SW 1271 (cell line): ENCODE data around the gene ELOVL5.
"Not testable (repeated sequence)": the region's sequence is repeated elsewhere in the genome, so short reads cannot be mapped to it uniquely, and the experiment has no call there.

Experiments used
- DNase-seq, 2 experiments: peaks; one replicate each; lab custom pipeline; 2025; lab: John Stamatoyannopoulos, UW

ELOVL5 gene

GRCh38 chr6:53328375-53328774 is 20.4 kb downstream of the ELOVL5 start:
- DNase-seq: no peak

- DNase-seq: peak in 1 of 2 experiments; percentile 76
Measured at GRCh38 chr6:53327017-53327395, 21.7 kb downstream of the ELOVL5 start.

GRCh38 chr6:53326372-53327016 is 22.3 kb downstream of the ELOVL5 start:
- peak; percentile 65 to 89 for DNase-seq

- no peak for DNase-seq
Measured at GRCh38 chr6:53325785-53326184, 23.0 kb downstream of the ELOVL5 start.

GRCh38 chr6:53322188-53323029 is 26.3 kb downstream of the ELOVL5 start:
- DNase-seq: no peak

GRCh38 chr6:53321701-53322100 is 27.0 kb downstream of the ELOVL5 start:
- no peak for DNase-seq

- no peak for DNase-seq
Measured at GRCh38 chr6:53320964-53321363, 27.8 kb downstream of the ELOVL5 start.

GRCh38 chr6:53318429-53318828 is 30.3 kb downstream of the ELOVL5 start:
- DNase-seq: no peak

- no peak for DNase-seq
Measured at GRCh38 chr6:53317861-53318260, 30.9 kb downstream of the ELOVL5 start.

- DNase-seq: not testable (repeated sequence)
Measured at GRCh38 chr6:53317299-53317698, 31.5 kb downstream of the ELOVL5 start.

- no peak for DNase-seq
Measured at GRCh38 chr6:53316142-53316541, 32.6 kb downstream of the ELOVL5 start.

- DNase-seq: no peak
Measured at GRCh38 chr6:53315086-53315724, 33.5 kb downstream of the ELOVL5 start.

GRCh38 chr6:53313784-53314400 is 34.9 kb downstream of the ELOVL5 start:
- no peak for DNase-seq

- DNase-seq: no peak
Measured at GRCh38 chr6:53312355-53312754, 36.4 kb downstream of the ELOVL5 start.

GRCh38 chr6:53311586-53311935 is 37.2 kb downstream of the ELOVL5 start:
- DNase-seq: no peak

GRCh38 chr6:53310771-53311585 is 37.8 kb downstream of the ELOVL5 start:
- no peak for DNase-seq

GRCh38 chr6:53309901-53310300 is 38.8 kb downstream of the ELOVL5 start:
- DNase-seq: no peak

GRCh38 chr6:53309059-53309900 is 39.5 kb downstream of the ELOVL5 start:
- peak in 1 of 2 experiments; percentile 11 for DNase-seq

GRCh38 chr6:53306819-53307347 is 41.9 kb downstream of the ELOVL5 start:
- no peak for DNase-seq

GRCh38 chr6:53306217-53306616 is 42.5 kb downstream of the ELOVL5 start:
- DNase-seq: not testable (repeated sequence)
